ENCODE results near the gene EPHA3. TPM values are rescaled to one million over a fixed set of nuclear protein-coding genes. Genes with fewer than 3 reads are reported as not detected.

Gene EPHA3
- total and polyA plus RNA-seq, 9 of the 15 experiments (the other 6 are each of a cell fraction or from before 2014, with no cell fraction given): not detected

- WGBS (ENCODE audit: insufficient coverage, low coverage, missing lambda C conversion rate): 4% methylated on average over 4 of the region's 4 CpGs
- intact Hi-C loops (cut with micrococcal nuclease): no loop called here
- ChIA-PET POLR2A (no interaction called here), CTCF (ENCODE audit: low intra/inter-chr PET ratio) (no interaction called here)
- Histone ChIP-seq H3K9ac (ENCODE audit: insufficient read depth in 1 of 2, low read depth in 2 of 2, low read length in 2 of 2) (no peak overlapping the region), H3K36me3 (ENCODE audit: control insufficient read depth, insufficient read depth, low read length) (no peaks in the 10 kb centered on the region), H3K4me2 (ENCODE audit: insufficient read depth, low read length) (no peak overlapping the region), H3K27me3 (ENCODE audit: control insufficient read depth in 2 of 2, insufficient read depth in 2 of 2, low read length in 2 of 2) (no peaks in the 10 kb centered on the region), H3K27ac (ENCODE audit: extremely low read depth, low read depth, low read length) (no peak overlapping the region), H3K79me2 (ENCODE audit: control insufficient read depth, insufficient read depth, low read length) (no peaks in the 10 kb centered on the region), H2AFZ (ENCODE audit: low read depth, low read length) (no peak overlapping the region), H3K4me3 (no peak overlapping the region), H3K9me3 (replicated peaks; ENCODE audit: control insufficient read depth, insufficient read depth, low read depth, low read length) (no peaks in the 10 kb centered on the region), H4K20me1 (replicated peaks; ENCODE audit: control insufficient read depth, insufficient read depth, low read length) (no peaks in the 10 kb centered on the region), H3K9me1 (ENCODE audit: control insufficient read depth, insufficient read depth, low read length) (no peaks in the 10 kb centered on the region), H3K4me1 (replicated peaks in 1 of 2; ENCODE audit: control insufficient read depth in 2 of 2, insufficient read depth in 2 of 2, low read length in 2 of 2) (no peaks in the 10 kb centered on the region)
- ATAC-seq (no peak), FAIRE-seq (no peak), DNase-seq (ENCODE audit: extremely low read depth in 1 of 4, low spot score in 3 of 4) (no peak)
- no TSS peak for BruUV-seq (replicated peaks)
- no peak for TF ChIP-seq TRIM25 (IDR thresholded peaks at IDR 0.05; ENCODE audit: borderline replicate concordance)
- TF ChIP-seq ZNF655 (CRISPR knock-in tag; IDR thresholded peaks at IDR 0.05): no peak
- TF ChIP-seq TCF7L2 (IDR thresholded peaks at IDR 0.05; ENCODE audit: low read depth, low read length): no peak
- no peak for TF ChIP-seq ZNF436 (CRISPR knock-in tag; IDR thresholded peaks at IDR 0.05)
- TF ChIP-seq POLR2AphosphoS2 (IDR thresholded peaks at IDR 0.05; ENCODE audit: low read length): no peak
- in situ Hi-C loops (cut with MboI): no loop called here
Observed at GRCh38 chr3:89380016-89380415, 272.6 kb downstream of the EPHA3 start.

Data from K562 (cell line).